HUES6 (cell line): ENCODE data around the gene TSHR.
A peak's percentile ranks its signal among the peaks of the same experiment; 100 is the strongest.
"Not testable (repeated sequence)": the region's sequence is repeated elsewhere in the genome, so short reads cannot be mapped to it uniquely, and the experiment has no call there.

Experiments
- H3K27ac ChIP-seq: 2 replicates; pipeline ENCODE4 v1.7.0; 2013; ENCODE audit warnings: low read depth, mild to moderate bottlenecking, low read length, inconsistent platforms
- H3K27me3 ChIP-seq: 2 replicates; pipeline ENCODE4 v1.6.1; 2013; ENCODE audit warnings: low read length; ENCODE audit not compliant: control insufficient read depth, insufficient read depth
- H3K36me3 ChIP-seq: 2 replicates; pipeline ENCODE4 v1.6.1; 2013; ENCODE audit warnings: low read length; ENCODE audit not compliant: control insufficient read depth, insufficient read depth
- H3K4me1 ChIP-seq: 2 replicates; pipeline ENCODE4 v1.6.1; 2013; ENCODE audit warnings: low read length; ENCODE audit not compliant: control insufficient read depth, insufficient read depth
- H3K4me3 ChIP-seq: 2 replicates; pipeline ENCODE4 v1.5.1; 2013; ENCODE audit warnings: low read depth, low read length
- H3K9ac ChIP-seq: one replicate; pipeline ENCODE4 v1.6.1; 2013; ENCODE audit warnings: mild to moderate bottlenecking, low read length
- H3K9me3 ChIP-seq: 2 replicates; pipeline ENCODE4 v1.6.1; 2013; ENCODE audit warnings: low read depth, low read length; ENCODE audit not compliant: control insufficient read depth, insufficient read depth

TSHR gene

GRCh38 chr14:80951491-80951890 is 3.9 kb upstream of the TSHR start:
- Histone ChIP-seq H3K4me1 (peaks cover 3% of the 10 kb centered on the region), H3K9me3 (no peaks in the 10 kb centered on the region), H3K4me3 (no peak overlapping the region)

GRCh38 chr14:80953211-80953610 is 2.2 kb upstream of the TSHR start:
- not testable (repeated sequence) for H3K4me3 ChIP-seq, H3K4me1 ChIP-seq, H3K36me3 ChIP-seq, H3K9ac ChIP-seq, H3K9me3 ChIP-seq, H3K27ac ChIP-seq
- H3K27me3 ChIP-seq: peaks cover 24% of the 10 kb centered on the region

More at GRCh38 chr14:80951491-80951890, 3.9 kb upstream of the TSHR start:
- Histone ChIP-seq H3K9ac (no peak overlapping the region), H3K27ac (no peak overlapping the region), H3K36me3 (no peaks in the 10 kb centered on the region), H3K27me3 (peaks cover 17% of the 10 kb centered on the region)

- Histone ChIP-seq H3K4me1 (peaks cover 7% of the 10 kb centered on the region), H3K9ac (no peak overlapping the region), H3K27ac (no peak overlapping the region), H3K9me3 (no peaks in the 10 kb centered on the region), H3K27me3 (peaks cover 27% of the 10 kb centered on the region), H3K4me3 (peak overlapping the region; percentile 59), H3K36me3 (no peaks in the 10 kb centered on the region)
These were observed 628 bp upstream of the TSHR start for GRCh38 chr14:80954687-80955299.

GRCh38 chr14:80956102-80956501 is 681 bp downstream of the TSHR start:
- H3K4me3 ChIP-seq: no peak overlapping the region
- H3K27ac ChIP-seq: no peak overlapping the region
- no peaks in the 10 kb centered on the region for H3K9me3 ChIP-seq
- H3K9ac ChIP-seq: no peak overlapping the region
- no peaks in the 10 kb centered on the region for H3K36me3 ChIP-seq
- peaks cover 7% of the 10 kb centered on the region for H3K4me1 ChIP-seq
- peaks cover 27% of the 10 kb centered on the region for H3K27me3 ChIP-seq

- Histone ChIP-seq H3K9ac (no peak overlapping the region), H3K4me3 (no peak overlapping the region)
These were observed 1.5 kb downstream of the TSHR start for GRCh38 chr14:80956922-80957321.

GRCh38 chr14:80957613-80958012 is 2.2 kb downstream of the TSHR start:
- no peak overlapping the region for H3K9ac ChIP-seq
- no peak overlapping the region for H3K4me3 ChIP-seq
- no peak overlapping the region for H3K27ac ChIP-seq
- peaks cover 27% of the 10 kb centered on the region for H3K27me3 ChIP-seq
- H3K9me3 ChIP-seq: no peaks in the 10 kb centered on the region
- peaks cover 7% of the 10 kb centered on the region for H3K4me1 ChIP-seq
- no peaks in the 10 kb centered on the region for H3K36me3 ChIP-seq

More at GRCh38 chr14:80956922-80957321, 1.5 kb downstream of the TSHR start:
- Histone ChIP-seq H3K36me3 (no peaks in the 10 kb centered on the region), H3K4me1 (peaks cover 7% of the 10 kb centered on the region), H3K27me3 (peaks cover 27% of the 10 kb centered on the region), H3K9me3 (no peaks in the 10 kb centered on the region), H3K27ac (no peak overlapping the region)

- Histone ChIP-seq H3K9ac (no peak overlapping the region), H3K36me3 (no peaks in the 10 kb centered on the region), H3K4me1 (peaks cover 7% of the 10 kb centered on the region), H3K4me3 (no peak overlapping the region), H3K27me3 (peaks cover 27% of the 10 kb centered on the region), H3K27ac (no peak overlapping the region), H3K9me3 (no peaks in the 10 kb centered on the region)
These were observed 2.8 kb downstream of the TSHR start for GRCh38 chr14:80958226-80958625.

GRCh38 chr14:80958939-80959338 is 3.5 kb downstream of the TSHR start:
- no peak overlapping the region for H3K4me3 ChIP-seq
- H3K27ac ChIP-seq: no peak overlapping the region
- H3K27me3 ChIP-seq: peaks cover 27% of the 10 kb centered on the region
- no peaks in the 10 kb centered on the region for H3K9me3 ChIP-seq
- H3K36me3 ChIP-seq: no peaks in the 10 kb centered on the region
- no peak overlapping the region for H3K9ac ChIP-seq
- peaks cover 7% of the 10 kb centered on the region for H3K4me1 ChIP-seq

GRCh38 chr14:80959496-80959895 is 4.1 kb downstream of the TSHR start:
- no peaks in the 10 kb centered on the region for H3K9me3 ChIP-seq
- H3K9ac ChIP-seq: no peak overlapping the region
- H3K36me3 ChIP-seq: no peaks in the 10 kb centered on the region
- H3K27ac ChIP-seq: no peak overlapping the region
- H3K27me3 ChIP-seq: peaks cover 27% of the 10 kb centered on the region
- H3K4me3 ChIP-seq: no peak overlapping the region
- H3K4me1 ChIP-seq: peaks cover 7% of the 10 kb centered on the region

GRCh38 chr14:80965037-80965436 is 9.6 kb downstream of the TSHR start:
- Histone ChIP-seq H3K36me3 (no peaks in the 10 kb centered on the region), H3K4me1 (no peaks in the 10 kb centered on the region), H3K4me3 (no peak overlapping the region), H3K9me3 (no peaks in the 10 kb centered on the region), H3K27me3 (no peaks in the 10 kb centered on the region), H3K27ac (no peak overlapping the region), H3K9ac (no peak overlapping the region)

- H3K4me3 ChIP-seq: no peak overlapping the region
- H3K36me3 ChIP-seq: no peaks in the 10 kb centered on the region
- no peak overlapping the region for H3K27ac ChIP-seq
- no peaks in the 10 kb centered on the region for H3K9me3 ChIP-seq
- no peaks in the 10 kb centered on the region for H3K27me3 ChIP-seq
- no peak overlapping the region for H3K9ac ChIP-seq
- no peaks in the 10 kb centered on the region for H3K4me1 ChIP-seq
These were observed 18.7 kb downstream of the TSHR start for GRCh38 chr14:80973931-80974641.
